ENCODE measurements around the gene MYLK.

Gene MYLK

DNA sequence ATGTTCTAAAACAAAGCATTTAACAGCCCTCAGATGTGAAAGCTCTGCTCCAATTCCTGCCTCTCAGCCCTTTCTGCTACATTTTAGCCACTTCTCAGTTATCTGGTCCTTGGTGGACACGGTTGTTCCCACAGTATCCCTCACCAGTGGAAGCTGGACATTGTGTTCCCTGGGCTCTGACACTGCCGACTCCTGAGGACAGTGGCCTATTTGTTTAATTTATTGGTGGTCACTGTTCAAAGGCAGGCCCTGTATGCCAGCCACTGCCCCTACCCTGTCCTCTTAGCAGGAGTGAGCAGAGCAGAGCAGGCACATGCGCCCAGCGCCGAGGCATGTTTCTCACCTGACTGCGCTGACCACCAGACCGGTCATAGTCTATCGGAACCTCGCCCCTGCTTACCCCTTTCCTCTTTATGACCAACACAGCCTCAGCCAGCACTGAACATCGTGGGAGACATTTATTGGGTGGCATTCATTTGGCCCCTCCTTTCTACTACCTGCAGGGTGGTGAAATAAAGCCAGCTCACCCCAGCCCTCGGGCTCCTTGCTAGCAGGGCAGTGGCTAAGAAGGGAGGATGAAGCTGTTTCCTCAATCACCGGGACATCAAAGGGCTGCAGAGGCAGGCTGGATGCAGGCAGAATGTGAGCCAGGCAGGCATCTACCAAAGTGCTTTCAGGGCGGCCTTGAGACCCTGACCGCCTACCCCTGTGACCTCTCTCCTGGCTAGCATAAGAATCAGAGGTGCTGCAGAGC lies 245.0 kb downstream of the MYLK start:
- DNase-seq: no peak

DNA sequence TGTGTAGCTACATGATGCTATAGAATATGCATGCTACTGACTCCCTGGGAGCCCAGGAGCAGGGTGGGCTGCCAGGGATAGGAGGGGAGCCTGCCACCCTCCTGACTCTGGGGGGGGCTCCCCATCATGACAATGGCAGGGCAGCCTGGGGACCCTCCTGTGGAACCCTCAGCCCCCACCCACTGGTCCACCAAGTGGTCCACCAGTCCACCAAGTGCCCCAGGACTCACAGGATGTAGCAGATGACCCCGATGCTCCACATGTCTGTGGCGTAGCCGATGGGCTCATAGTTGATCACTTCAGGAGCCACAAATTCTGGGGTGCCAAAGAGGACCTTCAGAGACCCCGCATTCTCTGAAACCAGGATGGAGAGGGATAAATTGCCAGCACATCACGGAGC lies 246.3 kb downstream of the MYLK start:
- DNase-seq: no peak

DNA sequence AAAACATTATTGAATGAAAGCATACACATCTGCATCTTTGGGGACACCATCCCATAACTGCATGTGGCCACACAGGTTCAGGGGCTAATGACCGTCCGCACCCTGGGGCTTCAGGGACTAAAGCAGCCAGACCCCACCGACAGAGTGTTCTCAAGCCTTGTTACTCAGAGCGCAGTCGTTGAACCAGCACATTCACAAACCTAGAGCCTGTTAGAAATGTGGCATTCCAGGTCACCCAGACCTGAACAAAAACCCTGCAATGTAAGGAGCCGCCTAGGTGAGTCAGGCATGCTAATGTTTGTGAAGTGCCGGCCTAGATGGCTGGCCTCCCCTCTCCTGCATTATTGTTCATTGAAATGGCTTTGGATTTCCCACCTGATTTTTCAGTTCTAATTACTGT lies 247.0 kb downstream of the MYLK start:
- no peak for DNase-seq

DNA sequence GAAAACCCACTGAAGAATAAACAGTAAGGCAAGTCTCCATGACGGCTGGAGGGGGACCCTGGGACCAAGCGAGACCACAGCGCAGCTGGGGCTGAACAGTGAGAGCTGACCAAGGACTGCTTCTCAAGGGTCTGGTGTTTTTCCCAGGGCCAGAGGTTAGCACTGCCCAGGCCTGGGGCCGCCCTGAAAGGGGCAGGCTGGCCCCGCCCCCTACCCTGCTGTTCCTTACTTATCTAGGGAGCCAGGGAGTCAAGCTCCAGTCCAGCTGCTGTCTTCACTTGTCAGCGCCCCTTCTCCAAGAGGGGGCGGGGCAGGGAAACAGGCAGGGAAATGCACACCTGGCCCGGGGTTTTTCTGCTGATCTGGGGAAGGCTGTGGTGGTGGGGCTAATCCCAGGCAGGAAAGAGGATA lies 247.7 kb downstream of the MYLK start:
- no peak for DNase-seq

DNA sequence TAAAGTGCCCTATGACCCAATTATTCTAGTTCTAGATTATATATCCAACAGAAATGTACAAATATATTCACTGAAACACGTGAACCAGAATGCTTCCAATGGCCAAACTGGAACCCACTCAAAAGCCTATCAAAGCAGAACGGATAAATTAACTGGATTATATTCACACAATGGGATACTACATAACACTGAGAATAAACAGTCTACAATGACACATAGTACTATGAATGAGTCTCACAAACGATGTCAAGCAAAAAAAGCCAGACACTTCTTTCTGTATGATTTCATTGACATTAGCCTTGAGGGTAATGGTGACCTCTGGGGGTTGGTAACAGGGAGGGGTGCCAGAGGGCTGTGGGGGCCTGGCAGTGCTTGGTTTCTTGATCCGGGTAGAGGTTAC lies 248.4 kb downstream of the MYLK start:
- no peak for DNase-seq

DNA sequence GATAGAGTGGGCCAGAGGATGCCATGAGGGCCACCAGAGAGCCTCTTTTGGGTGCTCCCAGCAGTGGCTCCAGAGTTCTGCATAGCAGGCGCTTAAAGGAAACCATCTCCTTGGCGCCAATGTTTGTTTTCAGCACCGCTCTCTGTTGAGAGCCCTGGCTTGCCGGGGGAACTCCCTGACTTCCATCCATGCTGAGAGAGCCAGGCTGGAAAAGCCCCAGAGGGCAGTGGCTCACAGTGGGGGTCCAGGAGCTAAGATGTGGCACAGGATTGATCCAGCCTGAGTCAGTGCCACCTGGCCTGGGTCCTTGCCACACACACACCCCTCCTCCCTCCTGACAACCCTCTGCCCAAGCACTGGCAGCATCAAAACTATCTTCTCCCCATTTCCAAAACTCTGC lies 248.9 kb downstream of the MYLK start:
- DNase-seq: no peak

DNA sequence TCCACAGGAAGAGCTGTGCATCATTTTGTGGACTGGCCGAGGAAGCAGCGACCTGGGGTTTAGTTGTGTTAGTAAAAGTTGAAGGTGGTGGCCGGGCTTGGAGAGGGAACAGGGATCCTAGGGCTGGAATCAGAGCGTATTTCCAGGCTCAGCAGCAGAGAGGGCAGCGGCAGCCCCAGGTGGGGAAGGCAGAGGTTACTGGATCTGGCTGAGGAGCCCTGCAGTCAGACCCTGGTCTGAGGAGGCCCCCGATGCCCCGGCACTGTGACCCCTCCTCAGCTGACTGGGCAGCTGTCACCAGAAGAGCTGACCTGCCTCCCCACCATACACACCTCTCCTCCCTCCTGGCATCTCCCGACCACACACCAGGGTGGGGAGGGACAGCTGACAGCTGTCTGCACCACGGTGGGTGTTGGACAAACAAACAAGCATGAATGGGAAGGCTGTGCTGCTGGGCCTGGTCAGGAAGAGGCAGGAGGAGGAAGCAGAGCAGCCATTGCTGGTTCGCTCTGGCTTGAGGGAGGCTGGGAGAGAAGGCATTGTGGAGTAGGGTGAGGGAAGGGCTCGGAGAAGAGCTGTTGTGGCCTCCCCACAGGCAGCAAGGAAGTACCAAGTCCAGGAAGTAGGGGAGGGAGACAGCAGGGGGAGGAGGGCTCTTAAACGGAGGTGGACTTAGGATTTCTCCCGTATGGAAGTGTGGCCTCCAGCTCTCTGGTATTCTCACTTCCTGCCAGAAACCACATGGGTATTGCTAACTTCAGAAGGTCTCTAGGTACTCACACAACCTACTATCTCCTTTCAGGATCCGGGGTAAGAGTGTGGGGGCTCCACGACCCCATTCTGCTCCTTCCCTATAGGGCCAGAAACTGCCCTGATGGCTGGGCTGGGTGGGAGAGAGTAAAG lies 249.7 kb downstream of the MYLK start:
- DNase-seq: peak; percentile 41

DNA sequence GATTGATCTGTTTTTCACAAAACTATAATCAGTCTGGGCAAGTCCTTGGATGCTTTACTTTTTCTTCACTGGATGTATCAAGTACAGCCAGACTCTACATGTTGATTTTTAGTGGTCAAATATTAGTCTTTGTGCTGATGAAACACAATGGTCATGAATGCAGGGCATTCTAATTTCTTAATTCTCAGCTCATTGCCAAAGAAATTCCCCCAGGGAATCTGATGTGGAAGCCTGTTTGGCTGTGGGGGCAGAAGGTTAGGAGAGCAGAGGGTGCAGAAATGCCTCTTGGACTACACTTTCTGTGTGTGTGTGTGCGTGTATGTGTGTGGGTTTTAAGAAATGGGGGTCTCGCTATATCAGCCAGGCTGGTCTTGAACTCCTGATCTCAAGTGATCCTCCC lies 250.6 kb downstream of the MYLK start:
- no peak for DNase-seq

DNA sequence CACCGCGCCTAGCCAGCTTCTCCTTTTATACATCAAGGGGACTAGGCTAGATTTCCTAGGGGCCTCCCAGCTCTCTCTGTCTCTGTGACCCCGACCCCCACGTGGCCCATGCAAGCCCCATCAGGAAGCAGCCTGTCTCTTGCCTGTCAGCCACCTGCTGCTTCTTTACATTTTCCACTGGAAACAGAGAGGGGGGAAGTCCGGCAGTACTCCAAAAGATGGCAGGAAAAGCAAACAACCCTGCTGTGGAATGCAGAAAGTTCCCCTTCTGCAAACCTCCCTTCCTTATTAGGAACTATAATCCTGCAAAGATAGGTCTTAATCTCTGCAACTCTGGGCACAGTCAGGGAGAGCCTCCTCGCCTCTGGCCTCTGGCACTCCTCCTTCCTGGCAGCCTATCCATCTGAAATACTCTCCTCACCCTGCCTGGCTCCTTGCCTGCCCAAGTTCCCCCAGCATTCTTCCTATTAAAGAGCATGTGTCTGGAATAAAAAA lies 251.9 kb downstream of the MYLK start:
- DNase-seq: peak; percentile 69

DNA sequence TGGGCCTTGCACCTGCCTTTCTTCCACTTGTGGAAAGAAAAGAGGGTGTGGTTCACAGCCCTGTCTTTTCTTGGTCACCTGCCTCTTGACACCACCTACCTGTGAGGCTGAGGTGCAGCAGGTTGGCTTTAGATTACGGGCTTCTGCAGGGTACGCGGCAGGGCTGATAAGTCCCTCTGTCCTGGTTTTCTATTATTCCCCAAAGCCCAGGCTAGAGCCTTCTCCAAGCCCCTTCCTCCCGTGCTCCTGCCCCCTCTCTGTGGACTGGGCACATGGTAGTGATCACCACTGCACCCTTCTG lies 254.4 kb downstream of the MYLK start:
- no peak for DNase-seq

DNA sequence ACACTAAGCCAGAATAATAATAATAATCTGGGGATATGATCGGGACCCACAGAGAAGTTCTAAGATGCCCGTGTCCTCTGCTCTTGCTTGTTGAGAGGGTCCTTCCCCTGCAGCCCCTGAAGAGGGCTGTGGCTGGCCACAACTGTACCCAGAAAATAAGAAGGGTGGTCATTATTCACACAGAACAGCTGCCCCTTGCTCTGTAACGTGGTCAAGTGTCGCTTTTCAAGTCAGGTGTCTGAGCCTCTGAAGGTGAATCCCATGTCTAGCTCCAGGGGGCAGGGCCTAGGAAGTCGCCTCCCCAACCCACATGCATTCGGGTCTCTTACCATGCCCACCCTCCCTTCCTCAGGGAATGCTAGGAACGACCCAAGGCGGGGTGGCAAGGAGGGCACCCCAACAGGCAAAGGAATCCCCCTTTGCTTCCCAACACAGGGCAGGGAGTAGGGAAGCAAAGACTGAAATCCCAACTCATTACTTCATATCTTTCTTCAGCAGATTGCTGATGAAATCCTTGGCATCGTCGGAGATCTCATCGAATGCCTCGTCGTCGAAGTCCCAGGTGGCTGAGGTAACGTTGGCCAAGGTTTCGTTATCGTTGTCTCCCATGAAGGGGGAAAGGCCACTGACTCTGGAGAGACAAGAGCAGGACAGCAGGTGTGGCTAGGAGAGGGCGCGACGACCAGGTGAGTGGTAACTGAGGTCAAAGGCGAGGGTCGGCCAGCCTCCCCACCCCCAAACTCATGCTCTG lies 255.0 kb downstream of the MYLK start:
- DNase-seq: no peak

DNA sequence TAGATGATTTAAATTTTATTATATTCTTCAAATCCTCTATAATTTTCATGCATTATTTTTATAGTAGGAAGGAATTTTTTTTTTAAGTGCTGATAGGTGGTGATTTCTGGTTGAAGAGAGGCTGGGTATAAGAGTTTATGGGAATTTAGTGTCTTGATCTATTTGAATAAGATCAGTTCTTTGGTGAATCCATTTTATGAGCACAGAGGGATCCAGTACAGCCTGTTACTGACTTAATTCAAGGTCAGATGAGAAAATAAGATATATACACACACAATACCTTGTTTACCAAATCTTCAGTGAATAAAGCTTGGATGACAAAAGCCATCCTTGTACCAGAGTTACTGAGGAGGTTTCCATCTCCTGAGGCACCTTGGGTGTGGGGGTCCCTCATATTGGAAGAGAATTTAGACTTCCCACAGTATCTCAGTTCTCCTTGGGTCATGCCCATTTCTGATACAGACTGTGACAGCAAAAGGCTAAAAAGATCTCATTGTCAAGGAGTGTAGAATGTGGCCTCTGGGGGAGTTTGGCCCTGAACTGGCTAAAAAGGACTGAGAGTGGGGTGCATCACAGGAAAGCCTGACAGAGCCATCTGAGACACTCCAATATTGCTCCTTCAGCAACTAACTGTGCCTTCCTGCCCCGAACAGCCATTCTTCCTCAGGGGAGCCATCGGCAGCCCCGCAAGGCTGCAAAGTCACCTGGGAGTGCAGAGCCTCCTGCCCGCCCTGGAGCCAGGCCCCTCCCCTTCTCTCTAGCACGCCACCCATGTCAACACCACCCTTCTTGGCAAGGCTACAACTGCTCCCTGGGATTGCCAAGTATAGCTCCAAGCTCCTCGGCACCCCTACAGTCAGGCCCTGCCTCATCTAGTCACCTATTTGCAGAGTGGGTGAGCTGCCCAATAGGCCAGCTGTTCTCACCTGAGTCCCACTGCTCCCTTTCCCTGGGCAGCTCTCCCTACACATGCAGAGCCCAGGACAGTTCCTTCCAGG lies 256.2 kb downstream of the MYLK start:
- no peak for DNase-seq

DNA sequence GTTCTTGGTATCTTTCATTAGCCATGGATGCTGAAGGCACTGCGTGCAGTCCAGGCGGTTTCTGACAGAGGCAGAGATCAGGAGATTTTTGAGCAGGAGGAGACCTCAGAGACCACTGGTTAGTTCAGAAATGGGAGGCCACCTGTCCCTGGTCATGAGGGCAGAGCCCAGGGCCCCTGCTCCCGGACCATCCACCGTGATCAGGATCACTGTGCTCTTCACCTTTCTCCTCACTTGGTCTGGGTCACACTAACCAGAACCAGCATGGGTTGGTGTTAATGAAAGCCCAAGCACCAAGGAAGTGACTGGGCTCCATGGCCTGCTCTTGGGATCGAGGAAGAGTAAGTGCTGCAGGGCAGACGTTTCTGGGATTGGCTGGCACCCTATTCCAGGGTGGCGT lies 257.3 kb downstream of the MYLK start:
- no peak for DNase-seq

DNA sequence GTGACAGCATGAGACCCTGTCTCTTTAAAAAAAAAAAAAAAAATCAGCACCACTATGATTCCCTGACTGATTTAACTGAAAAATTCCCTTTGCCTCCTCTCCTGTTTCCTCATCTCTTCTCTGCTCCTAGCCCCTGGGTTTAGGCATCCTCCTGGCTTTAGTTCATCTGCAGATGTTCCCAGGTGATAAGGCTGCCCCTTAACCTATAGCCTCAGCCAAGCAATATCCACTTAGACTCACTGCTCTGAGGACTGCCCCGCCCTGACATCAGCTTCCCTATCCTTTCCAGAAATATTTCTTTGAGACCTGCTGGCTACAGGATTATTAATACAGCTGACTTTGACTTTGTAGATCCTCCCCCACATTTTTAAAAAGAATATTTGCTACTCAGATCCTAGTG lies 259.8 kb downstream of the MYLK start:
- DNase-seq: no peak

DNA sequence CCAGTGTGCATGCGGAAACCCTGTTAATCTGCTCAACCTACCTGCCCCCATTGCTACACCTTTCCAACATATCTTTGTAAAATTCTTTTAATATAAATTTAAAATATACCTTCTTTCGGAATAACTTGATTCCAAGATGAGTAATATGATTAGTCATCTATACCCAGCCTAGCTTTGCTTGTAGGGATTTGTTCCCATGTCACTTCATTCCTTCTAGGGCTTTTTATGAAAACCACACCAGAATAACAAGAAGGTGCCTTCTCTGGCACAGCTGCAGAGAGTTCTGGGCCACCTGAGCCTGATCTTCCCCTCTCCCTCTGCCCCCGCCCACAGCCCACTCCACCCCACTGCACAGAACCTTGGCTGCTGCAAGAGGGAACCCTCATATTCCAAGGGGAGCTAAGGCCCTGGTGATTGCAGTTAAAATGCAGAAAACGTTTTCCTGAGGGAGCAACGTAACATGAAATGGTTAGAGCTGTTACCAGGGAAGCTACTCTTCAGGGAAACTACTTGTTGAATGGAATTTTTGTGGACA lies 260.7 kb downstream of the MYLK start:
- no peak for DNase-seq

DNA sequence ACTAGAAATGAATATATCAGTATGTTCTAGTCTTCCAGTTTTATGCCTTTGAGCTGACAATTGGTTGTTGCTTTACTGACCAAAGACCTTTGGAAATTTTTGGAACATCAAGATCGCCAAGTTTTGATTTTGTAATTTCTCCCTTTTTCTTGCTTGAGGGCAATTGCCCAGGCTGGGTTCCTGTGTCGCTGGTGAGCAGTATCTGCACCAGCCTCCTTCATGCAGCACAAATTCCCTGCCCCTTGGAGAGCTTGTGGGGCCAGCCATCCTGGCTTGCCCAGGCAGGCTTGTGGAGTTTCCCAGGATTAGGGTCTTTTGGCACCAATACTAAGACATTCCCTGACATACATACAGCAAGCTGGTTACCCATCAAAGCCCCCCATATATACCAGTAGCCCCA lies 261.4 kb downstream of the MYLK start:
- DNase-seq: no peak

DNA sequence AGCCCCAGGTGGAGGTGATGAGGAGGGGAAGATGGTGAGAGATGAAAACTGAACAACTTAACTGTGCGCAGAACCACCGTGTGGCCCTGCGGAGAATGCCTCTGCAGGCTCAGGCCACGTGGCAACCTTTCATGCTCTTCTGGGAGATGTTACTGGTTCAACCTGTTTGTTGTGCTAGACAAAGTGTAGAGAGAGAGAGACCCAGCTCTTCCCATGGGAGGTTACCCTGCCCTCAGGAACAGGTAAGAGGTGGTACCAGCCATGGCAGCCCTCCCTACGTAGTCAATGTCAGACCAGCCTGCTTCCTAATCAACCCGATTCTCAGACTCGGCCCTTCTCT lies 262.3 kb downstream of the MYLK start:
- no peak for DNase-seq

DNA sequence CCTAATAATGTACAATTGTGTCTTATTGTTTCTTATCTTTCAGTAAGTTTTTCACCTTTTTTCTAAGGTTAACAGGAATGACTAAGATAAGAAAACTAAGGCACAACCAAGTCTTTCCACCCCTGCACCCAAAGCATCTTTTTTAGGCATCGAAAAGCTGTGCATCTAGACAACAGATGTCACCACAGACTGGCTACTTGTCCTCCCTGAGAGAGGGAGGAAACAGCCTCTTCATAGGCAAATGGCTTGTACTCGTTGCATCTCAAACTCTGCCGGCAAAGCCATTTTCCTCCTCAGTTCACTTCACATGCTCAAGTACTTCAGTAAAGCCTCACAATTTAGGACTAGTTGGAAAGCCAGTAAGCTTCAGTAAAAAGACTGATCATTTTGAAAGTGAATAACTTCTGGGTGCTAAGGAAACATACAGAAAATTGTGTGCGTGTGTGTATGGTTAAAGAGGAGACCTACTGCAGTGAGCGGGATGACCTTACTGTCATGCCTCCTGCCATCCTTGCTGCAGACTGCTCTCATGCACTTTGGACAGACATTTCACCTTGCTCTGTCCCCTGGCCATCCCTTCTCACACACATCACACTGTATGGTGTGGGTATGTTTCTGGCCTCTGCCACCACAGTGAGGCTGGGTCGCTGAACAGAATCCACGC lies 262.8 kb downstream of the MYLK start:
- no peak for DNase-seq

DNA sequence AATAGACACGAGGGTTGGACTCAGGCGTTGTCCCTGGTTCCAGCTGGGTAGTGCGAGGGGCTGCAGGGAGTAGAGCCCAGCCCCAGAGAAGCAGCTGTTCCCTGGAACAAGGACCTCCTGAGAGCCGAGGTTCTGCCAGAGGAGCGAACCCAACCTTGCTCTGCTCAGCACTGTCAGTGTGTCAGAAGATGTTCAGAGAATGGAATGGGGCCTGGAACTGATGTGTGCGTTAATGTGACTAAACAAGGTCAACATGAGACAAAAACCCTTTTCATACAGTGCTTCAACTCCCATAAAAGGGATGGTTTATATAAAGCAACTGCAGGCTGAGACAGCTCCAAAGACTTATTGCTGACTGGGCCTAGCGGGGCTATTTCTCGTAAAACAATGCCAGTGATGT lies 263.8 kb downstream of the MYLK start:
- peak; percentile 47 for DNase-seq

DNA sequence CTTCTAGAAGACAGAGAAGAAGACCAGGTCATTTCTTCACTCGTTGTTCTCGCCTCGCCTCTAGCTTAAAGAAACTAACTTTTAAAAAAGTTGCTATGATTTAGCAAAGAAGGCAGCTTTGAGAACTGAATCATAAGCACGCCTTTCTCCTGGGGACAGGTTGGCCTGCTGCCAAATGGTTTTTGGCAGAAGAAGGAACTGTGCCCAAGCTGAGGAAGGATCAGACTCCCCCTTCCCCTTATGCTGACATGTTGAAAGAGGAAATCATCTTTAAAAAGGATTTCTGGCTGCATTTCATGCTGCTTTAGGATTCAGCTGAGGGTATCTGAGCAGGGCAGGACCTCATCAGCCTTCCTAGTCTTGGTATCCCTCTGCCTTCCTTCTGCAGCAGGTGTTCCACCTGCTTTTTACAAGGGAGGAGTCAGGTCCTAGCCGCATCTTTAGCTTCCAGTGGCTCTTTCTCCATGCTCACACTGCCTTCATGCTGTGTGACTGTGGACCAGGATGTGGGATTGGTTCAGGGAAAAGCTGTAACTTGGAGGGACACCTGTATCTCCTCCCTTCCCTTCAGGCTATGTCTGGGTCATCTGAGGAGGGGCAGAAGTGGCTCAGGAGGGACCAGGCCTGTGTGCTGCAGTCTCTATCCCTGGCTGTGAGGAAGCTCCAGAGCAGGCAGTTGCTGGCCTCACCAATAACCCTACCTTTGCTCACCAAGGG lies 265.2 kb downstream of the MYLK start:
- DNase-seq: peak; percentile 89

All from fibroblast of skin of right quadriceps (primary cell).